ENCODE results near the gene MAGT1. TPM values are rescaled to one million over a fixed set of nuclear protein-coding genes. Genes with fewer than 3 reads are reported as not detected.
"Not testable (repeated sequence)": the region's sequence is repeated elsewhere in the genome, so short reads cannot be mapped to it uniquely, and the experiment has no call there.

MAGT1 gene
- total RNA-seq, 1 donor from 2014 or later: 60.4 TPM

GRCh38 chrX:77831544-77831943 is 63.7 kb downstream of the MAGT1 start:
- DNase-seq: not testable (repeated sequence)

- DNase-seq: not testable (repeated sequence)
Observed at GRCh38 chrX:77821989-77822388, 73.2 kb downstream of the MAGT1 start.

GRCh38 chrX:77820091-77820727 is 75.0 kb downstream of the MAGT1 start:
- no peak for DNase-seq

GRCh38 chrX:77814210-77814609 is 81.0 kb downstream of the MAGT1 start:
- no peak for DNase-seq

- DNase-seq: no peak
Observed at GRCh38 chrX:77802201-77802600, 93.0 kb downstream of the MAGT1 start.

GRCh38 chrX:77795124-77795523 is 100.1 kb downstream of the MAGT1 start:
- DNase-seq: no peak

GRCh38 chrX:77793946-77794345 is 101.3 kb downstream of the MAGT1 start:
- no peak for DNase-seq

GRCh38 chrX:77788050-77788449 is 107.2 kb downstream of the MAGT1 start:
- peak; percentile 6 for DNase-seq

GRCh38 chrX:77786365-77786680 is 108.9 kb downstream of the MAGT1 start:
- DNase-seq: no peak

- peak; percentile 91 for DNase-seq
Observed at GRCh38 chrX:77785486-77786364, 109.5 kb downstream of the MAGT1 start, which contains the start of gene ATRX. TSS of gene ATRX (minus strand) at chrX:77786216. CDS start at chrX:77786001, 215 bp downstream.

GRCh38 chrX:77779695-77780094 is 115.5 kb downstream of the MAGT1 start:
- no peak for DNase-seq

GRCh38 chrX:77776659-77777058 is 118.6 kb downstream of the MAGT1 start:
- no peak for DNase-seq

Small RNAs within 50 kb of the gene (small RNA-seq; reads per million reads assigned to genes)
- gene RN7SL460P (ENCODE audit: low replicate concordance) (not detected), gene RNU6-854P (ENCODE audit: low replicate concordance) (not detected)

Other genes with a start within 250 kb of the MAGT1 start
- 200 TPM for gene ATRX, start 109.2 kb downstream of the MAGT1 start, total RNA-seq
- 495 TPM for gene COX7B, start 4.0 kb upstream of the MAGT1 start, total RNA-seq
- 15.0 TPM for gene ATP7A, start 15.3 kb upstream of the MAGT1 start, total RNA-seq
- gene PGAM4, start 74.2 kb upstream of the MAGT1 start, total RNA-seq: not detected
- gene PGK1, start 208.8 kb upstream of the MAGT1 start, total RNA-seq: 275 TPM
- 28.0 TPM for gene TAF9B, start 244.2 kb upstream of the MAGT1 start, total RNA-seq